Natural killer cell treated with Interleukin-12 subunit alpha and Interleukin-12 subunit beta and Interleukin-15 and Interleukin-18, amount 100 ng/mL, for 72 hours (primary cell): Measurements from ENCODE around the gene CEL. TPM values are rescaled to one million over a fixed set of nuclear protein-coding genes. Genes with fewer than 3 reads are reported as not detected.
"Not testable (repeated sequence)": the region's sequence is repeated elsewhere in the genome, so short reads cannot be mapped to it uniquely, and the experiment has no call there.

Experiments
- ATAC-seq, 2 donors: fragments of 150-1000 bp; cut with Tn5 transposase in 1 of 2; sonication (Bioruptor Pico), chemical (Tn5 transposase) in 1 of 2; 2 replicates each; pipeline ENCODE4 v1.10.0; 2021
- DNase-seq: peaks from one replicate; pipeline ENCODE4 v3.0.0; 2022; ENCODE audit warnings: low spot score
- H3K27ac Mint-ChIP-seq, 2 donors: 1 replicate in 1 of 2; 2 replicates in 1 of 2; pipeline ENCODE4 v1.8.0; 2022; ENCODE audit warnings: mixed read lengths in 2 of 2, mild to moderate bottlenecking in 1 of 2, moderate library complexity in 1 of 2
- H3K27me3 Mint-ChIP-seq, 2 donors: 1 replicate in 1 of 2; 2 replicates in 1 of 2; pipeline ENCODE4 v1.8.0; 2022; ENCODE audit warnings: mixed read lengths in 2 of 2
- H3K36me3 Mint-ChIP-seq: one replicate; pipeline ENCODE4 v1.8.0; 2022; ENCODE audit warnings: mixed read lengths
- H3K4me1 Mint-ChIP-seq, 2 donors: 1 replicate in 1 of 2; 2 replicates in 1 of 2; pipeline ENCODE4 v1.8.0; 2022; ENCODE audit warnings: low read depth in 2 of 2, mixed read lengths in 2 of 2, mild to moderate bottlenecking in 1 of 2
- H3K4me3 Mint-ChIP-seq: one replicate; pipeline ENCODE4 v1.8.0; 2022; ENCODE audit warnings: mixed read lengths
- H3K9me3 Mint-ChIP-seq: 2 replicates; pipeline ENCODE4 v1.8.0; 2022; ENCODE audit warnings: mixed read lengths
- total RNA-seq, 2 donors: library from RNA; stranded (reverse); gene quantifications; one replicate each; pipeline ENCODE4 v1.2.3, GENCODE V29; 2022

The CEL gene
- total RNA-seq, 2 donors from 2014 or later: 0.95 to 2.1 TPM

DNA sequence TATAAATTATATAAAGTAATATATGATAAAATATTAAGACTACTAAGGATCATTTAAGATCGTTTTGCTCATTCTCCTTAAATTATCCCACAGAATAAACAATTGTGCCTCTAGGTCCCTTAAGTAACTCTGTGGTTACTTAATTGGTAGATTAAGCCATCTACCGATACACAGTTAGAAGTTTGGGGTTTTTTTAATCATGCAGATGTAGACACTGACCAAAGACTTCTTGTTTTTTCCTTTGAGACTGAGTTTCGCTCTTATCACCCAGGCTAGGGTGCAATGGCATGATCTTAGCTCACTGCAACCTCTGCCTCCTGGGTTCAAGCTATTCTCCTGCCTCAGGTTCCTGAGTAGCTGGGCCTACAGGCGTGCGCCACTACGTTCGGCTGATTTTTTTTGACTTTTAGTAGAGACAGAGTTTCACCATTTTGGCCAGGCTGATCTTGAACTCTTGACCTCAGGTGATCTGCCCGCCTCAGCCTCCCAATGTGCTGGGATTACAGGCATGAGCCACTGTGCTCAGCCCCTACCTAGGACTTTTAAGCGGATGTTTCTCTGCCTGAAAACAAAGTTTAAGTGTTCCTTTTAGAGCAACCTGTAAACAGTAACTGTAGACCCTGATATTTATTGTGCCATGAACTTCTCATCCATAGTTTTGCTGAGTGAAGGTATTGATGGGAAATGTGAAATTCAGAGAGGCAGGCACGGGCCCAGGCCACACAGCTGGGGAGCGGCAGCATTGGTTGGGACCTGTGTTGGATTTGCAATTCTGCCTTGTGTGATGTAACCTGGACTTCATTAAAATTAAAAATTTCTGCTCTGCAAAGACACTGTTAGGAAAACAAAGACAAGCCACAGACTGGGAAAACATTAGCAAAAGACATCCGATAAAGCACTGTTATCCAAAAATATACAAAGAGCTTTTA lies 11.6 kb downstream of the CEL start:
- H3K4me1 Mint-ChIP-seq: peaks cover 0 to 2% of the 10 kb centered on the region in 2 donors
- no peak for ATAC-seq
- no peaks in the 10 kb centered on the region for H3K9me3 Mint-ChIP-seq
- H3K27ac Mint-ChIP-seq: no peak overlapping the region
- DNase-seq: no peak
- no peaks in the 10 kb centered on the region for H3K36me3 Mint-ChIP-seq
- no peaks in the 10 kb centered on the region for H3K27me3 Mint-ChIP-seq
- no peak overlapping the region for H3K4me3 Mint-ChIP-seq

DNA sequence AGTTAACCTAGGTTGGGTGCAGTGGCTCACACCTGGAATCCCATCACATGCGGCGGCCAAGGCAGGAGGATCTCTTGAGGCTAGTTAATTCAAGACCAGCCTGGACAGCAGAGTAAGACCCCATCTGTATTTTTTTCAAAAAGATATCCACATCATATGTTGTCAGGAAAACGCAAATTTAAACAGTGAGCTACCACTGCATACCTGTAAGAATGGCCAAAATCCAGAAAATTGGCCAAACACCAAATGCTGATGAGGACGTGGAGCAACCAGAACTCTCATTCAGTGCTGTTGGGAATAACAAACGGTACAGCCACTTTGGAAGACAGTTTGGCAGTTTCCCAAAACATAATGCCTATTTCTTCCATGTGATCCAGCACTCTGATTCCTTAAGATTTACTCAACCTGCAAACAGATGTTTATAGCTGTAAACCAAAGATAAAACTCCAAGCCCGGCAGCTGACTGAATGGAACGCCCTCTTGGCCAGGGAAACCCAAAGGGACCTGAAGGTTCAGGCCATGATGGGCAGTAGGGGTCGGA lies 12.4 kb downstream of the CEL start:
- Mint-ChIP-seq H3K27ac (no peak overlapping the region), H3K4me1 (peaks cover 0 to 2% of the 10 kb centered on the region in 2 donors), H3K4me3 (no peak overlapping the region), H3K36me3 (no peaks in the 10 kb centered on the region), H3K27me3 (no peaks in the 10 kb centered on the region), H3K9me3 (no peaks in the 10 kb centered on the region)
- no peak for DNase-seq
- no peak for ATAC-seq

DNA sequence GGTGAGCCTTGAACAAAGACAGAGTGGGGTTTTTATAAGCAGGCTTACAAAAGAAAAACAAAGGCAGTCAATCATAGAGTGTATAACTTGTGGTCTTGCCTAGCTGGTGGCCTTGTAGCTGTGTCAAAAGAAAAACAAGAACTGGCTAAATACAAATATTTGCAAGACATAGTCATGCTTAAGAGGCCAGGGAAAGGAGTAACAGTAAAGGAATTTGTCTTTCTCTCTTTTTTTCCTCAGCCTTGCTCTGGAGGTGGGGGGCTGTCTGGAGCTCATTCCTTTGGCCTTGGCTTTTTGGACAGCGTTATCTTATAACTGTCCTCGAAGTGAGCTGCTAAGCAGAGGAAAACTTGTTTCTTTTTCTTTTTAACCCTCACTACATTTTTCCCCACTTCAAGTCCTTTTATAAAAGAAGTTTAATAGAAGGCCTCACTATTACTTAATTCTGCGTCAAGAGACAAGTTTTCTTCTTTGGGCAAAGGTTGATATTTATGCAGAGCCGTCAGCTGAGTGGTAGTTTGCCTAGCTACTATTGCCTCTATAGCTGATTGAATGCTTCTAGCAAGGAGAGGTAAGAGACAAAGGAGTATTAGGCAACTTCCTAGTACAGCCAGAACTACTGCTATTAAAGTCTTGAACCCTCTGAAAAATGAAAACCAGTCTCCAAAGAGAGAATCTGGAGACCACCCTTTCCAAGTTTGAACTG lies 14.3 kb downstream of the CEL start:
- no peak overlapping the region for H3K4me3 Mint-ChIP-seq
- no peak for DNase-seq
- H3K27ac Mint-ChIP-seq: no peak overlapping the region
- H3K27me3 Mint-ChIP-seq: peaks cover 6 to 7% of the 10 kb centered on the region in 2 donors
- ATAC-seq: no peak
- peaks cover 0 to 2% of the 10 kb centered on the region in 2 donors for H3K4me1 Mint-ChIP-seq
- H3K36me3 Mint-ChIP-seq: no peaks in the 10 kb centered on the region
- H3K9me3 Mint-ChIP-seq: no peaks in the 10 kb centered on the region

DNA sequence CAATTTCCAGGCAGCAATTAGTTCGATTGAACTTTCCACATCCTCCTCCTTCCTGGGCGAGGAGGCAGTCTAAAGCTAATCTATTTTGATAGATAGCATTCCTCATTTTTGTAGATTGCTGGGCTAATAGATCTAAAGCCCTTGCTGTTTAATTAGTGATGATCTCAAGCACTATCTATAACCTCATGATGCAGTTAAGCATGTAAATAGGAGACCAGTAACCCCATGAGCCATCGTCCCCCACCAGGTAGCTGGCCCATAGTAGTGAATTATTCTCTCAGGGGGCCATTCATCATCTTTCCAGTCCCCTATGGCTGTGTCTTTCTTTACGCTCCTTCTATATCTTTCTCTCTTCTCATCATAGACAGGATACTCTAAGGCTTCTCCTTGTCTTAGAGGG lies 14.9 kb downstream of the CEL start:
- Mint-ChIP-seq H3K36me3 (no peaks in the 10 kb centered on the region), H3K4me3 (no peak overlapping the region), H3K27me3 (peaks cover 6 to 7% of the 10 kb centered on the region in 2 donors), H3K27ac (no peak overlapping the region), H3K9me3 (no peaks in the 10 kb centered on the region), H3K4me1 (peaks cover 0 to 2% of the 10 kb centered on the region in 2 donors)
- no peak for ATAC-seq
- DNase-seq: no peak

DNA sequence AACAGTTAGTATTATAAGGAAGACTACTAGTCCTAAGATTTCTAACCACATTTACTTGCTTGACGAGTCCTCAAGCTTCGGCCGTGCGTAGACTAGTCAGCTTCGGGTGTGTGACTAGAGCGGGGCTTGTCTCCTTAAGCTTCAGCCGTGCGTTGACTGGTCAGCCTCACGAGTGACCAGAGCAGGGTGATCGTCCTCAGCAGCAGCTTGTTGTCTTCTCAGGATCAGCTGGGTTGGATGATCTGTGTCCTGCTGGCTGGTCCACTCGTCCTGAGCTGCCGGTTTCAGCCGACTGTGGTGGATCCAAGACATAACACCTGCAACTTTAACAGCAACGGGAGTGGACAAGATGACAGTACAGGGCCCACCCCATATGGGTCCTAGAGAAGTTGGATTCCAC lies 16.7 kb downstream of the CEL start:
- peak in 1 of 2 donors; percentile 20 for ATAC-seq
- no peak overlapping the region for H3K4me3 Mint-ChIP-seq
- H3K9me3 Mint-ChIP-seq: no peaks in the 10 kb centered on the region
- no peak overlapping the region for H3K27ac Mint-ChIP-seq
- no peaks in the 10 kb centered on the region for H3K4me1 Mint-ChIP-seq
- no peaks in the 10 kb centered on the region for H3K36me3 Mint-ChIP-seq
- DNase-seq: no peak
- H3K27me3 Mint-ChIP-seq: peaks cover 6 to 7% of the 10 kb centered on the region in 2 donors

DNA sequence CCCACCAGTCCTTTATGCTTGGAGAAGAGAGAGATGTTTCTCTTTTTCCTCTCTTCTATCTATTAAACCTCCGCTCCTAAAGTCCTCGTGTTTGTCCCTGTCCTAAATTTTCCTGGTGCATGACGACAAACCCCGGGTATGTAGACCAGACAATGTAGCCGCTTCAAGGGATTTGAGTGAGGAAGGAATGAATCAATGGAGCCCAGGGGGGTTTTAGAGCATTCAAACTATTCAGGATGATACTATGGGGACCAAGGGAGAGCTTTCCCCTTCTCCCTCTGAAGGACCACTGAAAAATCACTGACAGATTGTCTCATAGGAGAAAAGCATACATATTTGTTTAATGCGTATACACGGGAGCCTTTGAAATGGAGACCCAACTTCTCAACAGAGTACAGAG lies 18.4 kb downstream of the CEL start:
- Mint-ChIP-seq H3K27ac (no peak overlapping the region), H3K4me3 (no peak overlapping the region), H3K36me3 (no peaks in the 10 kb centered on the region), H3K9me3 (no peaks in the 10 kb centered on the region), H3K4me1 (no peaks in the 10 kb centered on the region), H3K27me3 (peaks cover 6 to 7% of the 10 kb centered on the region in 2 donors)
- DNase-seq: peak; percentile 32
- no peak for ATAC-seq

DNA sequence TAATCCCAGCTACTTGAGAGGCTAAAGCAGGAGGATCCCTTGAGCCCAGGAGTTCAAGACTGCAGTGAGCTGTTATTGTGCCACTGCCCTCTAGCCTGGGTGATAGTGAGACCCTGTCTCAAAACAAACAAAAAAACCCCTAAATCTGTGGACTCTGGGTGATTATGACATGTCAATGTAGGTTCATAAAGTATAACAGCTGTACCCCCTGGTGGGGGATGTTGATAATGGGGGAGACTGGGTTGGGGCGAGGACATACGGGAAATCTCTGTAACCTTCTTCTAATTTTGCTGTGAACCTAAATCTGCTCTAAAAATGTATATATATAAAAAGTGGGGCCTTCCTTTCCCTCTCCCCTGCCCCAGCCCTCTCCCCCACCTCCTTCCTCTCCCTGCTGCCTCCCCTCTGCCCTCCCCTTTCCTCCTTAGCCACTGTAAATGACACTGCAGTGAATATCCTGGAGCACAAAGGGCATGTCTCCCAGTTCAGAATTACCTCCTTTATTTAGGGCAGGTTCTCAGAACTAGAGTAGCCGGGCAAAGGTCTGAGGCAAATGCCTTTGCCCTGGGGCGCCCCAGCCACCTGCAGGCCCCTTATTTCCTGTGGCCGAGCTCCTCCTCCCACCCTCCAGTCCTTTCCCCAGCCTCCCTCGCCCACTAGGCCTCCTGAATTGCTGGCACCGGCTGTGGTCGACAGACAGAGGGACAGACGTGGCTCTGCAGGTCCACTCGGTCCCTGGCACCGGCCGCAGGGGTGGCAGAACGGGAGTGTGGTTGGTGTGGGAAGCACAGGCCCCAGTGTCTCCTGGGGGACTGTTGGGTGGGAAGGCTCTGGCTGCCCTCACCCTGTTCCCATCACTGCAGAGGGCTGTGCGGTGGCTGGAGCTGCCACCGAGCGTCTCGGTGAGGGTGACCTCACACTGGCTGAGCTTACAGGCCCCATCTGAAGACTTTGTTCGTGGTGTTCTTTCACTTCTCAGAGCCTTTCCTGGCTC lies 19.3 kb downstream of the CEL start:
- H3K36me3 Mint-ChIP-seq, H3K27me3 Mint-ChIP-seq, ATAC-seq, H3K4me1 Mint-ChIP-seq, H3K4me3 Mint-ChIP-seq, H3K27ac Mint-ChIP-seq, H3K9me3 Mint-ChIP-seq: not testable (repeated sequence)
- DNase-seq: peak; percentile 41

DNA sequence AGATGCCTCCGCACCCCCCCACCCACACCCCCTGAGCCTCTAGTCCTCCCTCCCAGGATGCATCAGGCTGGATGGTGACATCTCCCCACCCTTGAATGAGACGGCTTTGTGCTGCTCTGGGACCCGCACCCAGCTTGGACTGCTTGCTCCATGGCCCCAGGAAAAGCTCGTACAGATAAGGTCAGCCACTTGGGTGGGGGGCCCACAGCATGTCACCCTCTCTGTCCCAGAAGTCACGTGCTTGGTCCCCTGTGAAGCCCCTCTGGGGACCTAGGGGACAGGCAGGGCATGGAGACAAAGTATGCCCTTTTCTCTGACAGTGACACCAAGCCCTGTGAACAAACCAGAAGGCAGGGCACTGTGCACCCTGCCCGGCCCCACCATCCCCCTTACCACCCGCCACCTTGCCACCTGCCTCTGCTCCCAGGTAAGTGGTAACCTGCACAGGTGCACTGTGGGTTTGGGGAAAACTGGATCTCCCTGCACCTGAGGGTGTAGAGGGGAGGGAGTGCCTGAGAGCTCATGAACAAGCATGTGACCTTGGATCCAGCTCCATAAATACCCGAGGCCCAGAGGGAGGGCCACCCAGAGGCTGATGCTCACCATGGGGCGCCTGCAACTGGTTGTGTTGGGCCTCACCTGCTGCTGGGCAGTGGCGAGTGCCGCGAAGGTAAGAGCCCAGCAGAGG lies 20.3 kb downstream of the CEL start:
- not testable (repeated sequence) for ATAC-seq, H3K27me3 Mint-ChIP-seq, H3K9me3 Mint-ChIP-seq, H3K4me1 Mint-ChIP-seq, H3K4me3 Mint-ChIP-seq, DNase-seq, H3K27ac Mint-ChIP-seq, H3K36me3 Mint-ChIP-seq

DNA sequence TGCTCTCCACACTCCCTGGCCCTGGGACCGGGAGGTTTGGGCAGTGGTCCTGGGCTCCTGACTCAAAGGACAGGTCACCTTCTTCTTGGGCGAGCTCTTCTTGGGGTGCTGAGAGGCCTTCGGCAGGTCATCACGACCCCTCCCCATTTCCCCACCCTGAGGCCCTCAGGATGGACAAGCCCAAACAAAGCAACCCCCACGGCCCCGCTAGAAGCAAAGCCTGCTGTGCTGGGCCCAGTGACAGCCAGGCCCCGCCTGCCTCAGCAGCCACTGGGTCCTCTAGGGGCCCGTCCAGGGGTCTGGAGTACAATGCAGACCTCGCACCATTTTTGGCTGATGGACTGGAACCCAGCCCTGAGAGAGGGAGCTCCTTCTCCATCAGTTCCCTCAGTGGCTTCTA lies 21.9 kb downstream of the CEL start:
- not testable (repeated sequence) for ATAC-seq, H3K9me3 Mint-ChIP-seq, H3K27me3 Mint-ChIP-seq, H3K36me3 Mint-ChIP-seq, H3K4me1 Mint-ChIP-seq, H3K4me3 Mint-ChIP-seq, H3K27ac Mint-ChIP-seq
- DNase-seq: peak; percentile 18

DNA sequence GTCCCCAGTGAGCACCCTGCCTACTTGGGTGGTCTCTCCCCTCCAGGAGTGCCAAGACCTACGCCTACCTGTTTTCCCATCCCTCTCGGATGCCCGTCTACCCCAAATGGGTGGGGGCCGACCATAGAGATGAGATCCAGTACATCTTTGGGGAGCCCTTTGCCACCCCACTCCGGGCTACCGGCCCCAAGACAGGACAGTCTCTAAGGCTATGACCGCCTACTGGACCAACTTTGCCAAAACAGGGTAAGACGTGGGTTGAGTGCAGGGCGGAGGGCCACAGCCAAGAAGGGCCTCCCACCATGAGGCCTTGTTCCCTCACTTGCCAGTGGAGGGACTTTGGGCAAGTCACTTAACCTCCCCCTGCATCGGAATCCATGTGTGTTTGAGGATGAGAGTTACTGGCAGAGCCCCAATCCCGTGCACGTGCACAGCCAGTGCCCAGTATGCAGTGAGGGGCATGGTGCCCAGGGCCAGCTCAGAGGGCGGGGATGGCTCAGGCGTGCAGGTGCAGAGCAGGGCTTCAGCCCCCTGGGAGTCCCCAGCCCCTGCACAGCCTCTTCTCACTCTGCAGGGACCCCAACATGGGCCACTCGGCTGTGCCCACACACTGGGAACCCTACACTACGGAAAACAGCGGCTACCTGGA lies 24.6 kb downstream of the CEL start:
- H3K4me1 Mint-ChIP-seq, ATAC-seq, H3K27ac Mint-ChIP-seq, H3K36me3 Mint-ChIP-seq, H3K9me3 Mint-ChIP-seq, H3K27me3 Mint-ChIP-seq, H3K4me3 Mint-ChIP-seq: not testable (repeated sequence)
- DNase-seq: peak; percentile 42

DNA sequence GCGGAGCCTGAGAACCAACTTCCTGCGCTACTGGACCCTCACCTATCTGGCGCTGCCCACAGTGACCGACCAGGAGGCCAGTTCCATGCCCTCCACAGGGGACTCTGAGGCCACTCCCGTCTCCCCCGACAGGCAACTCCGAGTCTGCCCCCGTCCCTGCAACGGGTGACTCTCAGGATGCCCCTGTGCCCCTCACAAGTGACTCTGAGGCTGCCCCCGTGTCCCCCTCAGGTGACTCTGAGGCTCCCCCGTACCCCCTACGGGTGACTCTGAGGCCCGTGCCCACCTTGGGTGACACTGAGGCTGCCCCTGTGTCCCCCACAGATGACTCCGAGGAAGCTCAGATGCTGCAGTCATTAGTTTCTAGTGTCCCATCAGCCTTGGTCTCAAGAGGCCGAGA lies 25.1 kb downstream of the CEL start:
- H3K9me3 Mint-ChIP-seq: no peaks in the 10 kb centered on the region
- peak; percentile 47 for DNase-seq
- no peaks in the 10 kb centered on the region for H3K36me3 Mint-ChIP-seq
- no peaks in the 10 kb centered on the region for H3K4me1 Mint-ChIP-seq
- ATAC-seq: no peak
- no peak overlapping the region for H3K4me3 Mint-ChIP-seq
- H3K27me3 Mint-ChIP-seq: no peaks in the 10 kb centered on the region
- no peak overlapping the region for H3K27ac Mint-ChIP-seq

DNA sequence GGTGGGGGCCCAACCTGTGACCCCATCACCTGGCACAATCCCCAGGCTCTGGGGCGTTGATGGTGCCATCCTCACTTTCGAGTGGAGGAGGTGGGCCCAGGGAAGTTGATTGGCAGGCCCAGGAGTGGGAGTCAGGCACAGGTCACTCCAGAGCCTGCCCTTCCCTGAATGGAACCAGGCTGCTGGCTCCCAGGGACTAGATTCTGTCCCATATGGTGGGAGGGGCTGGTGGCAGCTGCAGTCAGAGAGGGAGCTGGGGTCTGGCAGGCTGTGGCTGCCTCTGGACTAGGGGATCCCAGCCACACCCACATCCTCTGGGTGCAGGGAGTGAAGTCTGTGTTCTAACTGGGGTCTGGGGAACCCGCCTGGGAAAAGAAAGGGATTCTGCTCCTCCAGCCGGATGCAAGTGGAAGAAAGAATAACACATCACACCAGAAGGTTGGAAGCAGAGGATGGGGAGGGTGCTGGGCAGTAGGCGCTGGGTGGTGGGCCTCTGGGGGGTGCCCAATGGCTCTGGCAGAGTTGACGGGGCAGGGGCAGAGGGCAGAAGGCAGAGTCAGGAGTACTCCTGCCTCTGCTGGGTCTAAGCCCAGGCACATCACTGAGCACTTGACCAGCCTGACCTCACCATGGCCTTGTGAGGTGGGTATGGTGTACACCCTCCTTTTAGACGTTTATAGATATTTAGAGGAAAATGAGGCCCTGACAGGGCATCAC lies 25.8 kb downstream of the CEL start:
- Mint-ChIP-seq H3K27me3 (no peaks in the 10 kb centered on the region), H3K4me1 (no peaks in the 10 kb centered on the region), H3K36me3 (no peaks in the 10 kb centered on the region), H3K9me3 (no peaks in the 10 kb centered on the region), H3K4me3 (no peak overlapping the region), H3K27ac (no peak overlapping the region)
- DNase-seq (peak; percentile 44), ATAC-seq (no peak)
